ENCODE results near the gene POLD4.
A peak's percentile ranks its signal among the peaks of the same experiment; 100 is the strongest.
"Not testable (repeated sequence)": the region's sequence is repeated elsewhere in the genome, so short reads cannot be mapped to it uniquely, and the experiment has no call there.

The POLD4 gene

GRCh38 chr11:67353317-67354074, at the start of gene POLD4:
Gene POLD4 (minus strand): TSS chr11:67353546. CDS start chr11:67353399, 147 bp downstream.
- DNase-seq, result peak; percentile 96

GRCh38 chr11:67403085-67403484, 49.7 kb upstream of the POLD4 start:
- not testable (repeated sequence) for DNase-seq

GRCh38 chr11:67402192-67402839, 49.0 kb upstream of the POLD4 start:
- not testable (repeated sequence) for DNase-seq

GRCh38 chr11:67401495-67402191, 48.3 kb upstream of the POLD4 start, which contains the start of gene PPP1CA:
Gene PPP1CA (minus strand): TSS chr11:67401858. CDS start chr11:67401782, 76 bp downstream.
- peak; percentile 87 to 91 for DNase-seq

GRCh38 chr11:67400942-67401494, 47.7 kb upstream of the POLD4 start:
- DNase-seq, result no peak

GRCh38 chr11:67400251-67400941, 47.0 kb upstream of the POLD4 start:
- no peak for DNase-seq

GRCh38 chr11:67398661-67399563, 45.6 kb upstream of the POLD4 start:
- DNase-seq, result no peak

GRCh38 chr11:67397986-67398660, 44.8 kb upstream of the POLD4 start:
- no peak for DNase-seq

- no peak for DNase-seq
Observed at GRCh38 chr11:67397536-67397935, 44.2 kb upstream of the POLD4 start.

- DNase-seq, result no peak
Observed at GRCh38 chr11:67396587-67397389, 43.4 kb upstream of the POLD4 start.

- DNase-seq, result no peak
Observed at GRCh38 chr11:67396259-67396581, 42.9 kb upstream of the POLD4 start.

GRCh38 chr11:67395555-67396258, 42.4 kb upstream of the POLD4 start:
- DNase-seq, result no peak

- DNase-seq, result no peak
Observed at GRCh38 chr11:67393990-67394389, 40.6 kb upstream of the POLD4 start.

- DNase-seq, result no peak
Observed at GRCh38 chr11:67393437-67393836, 40.1 kb upstream of the POLD4 start.

- no peak for DNase-seq
Observed at GRCh38 chr11:67392183-67392715, 38.9 kb upstream of the POLD4 start.

- peak; percentile 89 to 93 for DNase-seq
Observed at GRCh38 chr11:67391304-67392182, 38.2 kb upstream of the POLD4 start, which contains the start of gene RAD9A. Gene RAD9A (plus strand): TSS chr11:67391986. CDS start chr11:67392045, 59 bp downstream.

- no peak for DNase-seq
Observed at GRCh38 chr11:67390947-67391303, 37.6 kb upstream of the POLD4 start.

- peak; percentile 45 to 60 for DNase-seq
Observed at GRCh38 chr11:67389477-67389876, 36.1 kb upstream of the POLD4 start.
